ENCODE data around the gene FAM216B. TPM values are rescaled to one million over a fixed set of nuclear protein-coding genes. Genes with fewer than 3 reads are reported as not detected.

FAM216B gene
- total and polyA plus RNA-seq, 8 donors = under 0.01 to 0.18 (median 0.03) TPM; not detected in 5

DNA sequence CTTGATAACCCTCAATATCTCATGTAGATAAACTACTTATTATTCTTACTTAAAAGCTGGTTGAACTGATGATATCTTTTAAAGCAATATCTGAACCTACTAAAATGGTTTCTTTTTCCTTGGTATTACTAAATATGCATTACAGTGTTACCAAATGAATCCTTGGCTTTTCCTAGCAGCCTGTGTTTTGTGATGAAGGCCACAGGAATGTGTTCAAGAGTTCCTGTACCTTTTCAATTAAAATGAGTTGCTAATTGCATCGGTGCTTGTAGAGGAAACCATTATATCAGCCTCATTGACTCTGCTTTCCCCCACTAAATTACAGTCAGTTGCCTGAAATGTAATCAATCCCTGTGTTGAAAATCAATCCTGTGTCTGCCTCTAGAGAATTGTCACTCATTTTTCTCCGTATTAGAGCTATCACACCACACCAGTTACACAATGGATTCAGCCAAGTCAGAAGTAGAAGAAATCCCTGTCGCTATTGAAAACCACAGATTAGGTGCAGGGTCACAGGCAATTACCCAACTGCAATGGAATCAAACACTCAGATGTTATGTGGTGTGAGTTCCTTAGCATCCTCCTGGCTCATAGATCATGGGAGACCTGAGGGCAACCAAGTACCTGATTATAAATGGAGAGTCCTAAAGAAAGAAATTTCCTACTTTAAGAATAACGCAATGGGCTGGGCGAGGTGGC lies 13.3 kb downstream of the FAM216B start:
- 86 to 90% (median 89%) methylated on average over 5 of the region's 5 CpGs for WGBS, 5 donors
- intact Hi-C loops (cut with DNase I; ENCODE audit: low total_unique reads) = no loop called here
- TF ChIP-seq, protein P1, sequence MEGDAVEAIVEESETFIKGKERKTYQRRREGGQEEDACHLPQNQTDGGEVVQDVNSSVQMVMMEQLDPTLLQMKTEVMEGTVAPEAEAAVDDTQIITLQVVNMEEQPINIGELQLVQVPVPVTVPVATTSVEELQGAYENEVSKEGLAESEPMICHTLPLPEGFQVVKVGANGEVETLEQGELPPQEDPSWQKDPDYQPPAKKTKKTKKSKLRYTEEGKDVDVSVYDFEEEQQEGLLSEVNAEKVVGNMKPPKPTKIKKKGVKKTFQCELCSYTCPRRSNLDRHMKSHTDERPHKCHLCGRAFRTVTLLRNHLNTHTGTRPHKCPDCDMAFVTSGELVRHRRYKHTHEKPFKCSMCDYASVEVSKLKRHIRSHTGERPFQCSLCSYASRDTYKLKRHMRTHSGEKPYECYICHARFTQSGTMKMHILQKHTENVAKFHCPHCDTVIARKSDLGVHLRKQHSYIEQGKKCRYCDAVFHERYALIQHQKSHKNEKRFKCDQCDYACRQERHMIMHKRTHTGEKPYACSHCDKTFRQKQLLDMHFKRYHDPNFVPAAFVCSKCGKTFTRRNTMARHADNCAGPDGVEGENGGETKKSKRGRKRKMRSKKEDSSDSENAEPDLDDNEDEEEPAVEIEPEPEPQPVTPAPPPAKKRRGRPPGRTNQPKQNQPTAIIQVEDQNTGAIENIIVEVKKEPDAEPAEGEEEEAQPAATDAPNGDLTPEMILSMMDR (IDR thresholded peaks at IDR 0.05) = no peak
- no peak for TF ChIP-seq POLR2A (IDR thresholded peaks at IDR 0.05)
- TF ChIP-seq POLR2AphosphoS5 (IDR thresholded peaks at IDR 0.05) = no peak
- TF ChIP-seq EP300 (IDR thresholded peaks at IDR 0.05) = no peak

DNA sequence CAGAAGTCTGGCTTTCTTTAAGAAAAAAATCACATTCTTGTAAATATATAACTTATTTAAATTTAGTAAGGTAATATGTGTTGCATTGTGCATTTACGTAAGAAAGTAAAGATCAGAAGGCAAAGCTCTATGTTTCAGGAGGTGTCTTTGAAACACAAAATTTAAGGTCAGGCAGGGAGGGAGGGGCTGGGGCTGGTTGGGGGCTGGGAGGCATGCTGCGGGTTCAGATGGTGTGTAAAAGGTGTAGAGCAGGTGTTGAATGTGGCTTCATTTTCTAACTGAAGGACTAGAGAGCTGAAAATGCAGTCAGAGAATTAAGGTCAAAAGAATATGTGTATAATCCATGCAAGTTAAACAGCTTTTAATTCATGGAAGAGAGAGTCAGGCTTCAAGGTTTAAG lies 14.3 kb downstream of the FAM216B start:
- 85 to 94% (median 91%) methylated on average over 2 of the region's 2 CpGs for WGBS, 5 donors
- TF ChIP-seq, protein P1 (IDR thresholded peaks at IDR 0.05) = no peak
- no peak for TF ChIP-seq EP300 (IDR thresholded peaks at IDR 0.05)
- no peak for TF ChIP-seq POLR2AphosphoS5 (IDR thresholded peaks at IDR 0.05)
- no peak for TF ChIP-seq POLR2A (IDR thresholded peaks at IDR 0.05)

More for the DNA sequence above, 13.3 kb downstream of the FAM216B start:
- H3K36me3 ChIP-seq = no peaks in the 10 kb centered on the region
- no peak overlapping the region for H3K27ac ChIP-seq
- H3K9me3 ChIP-seq = no peaks in the 10 kb centered on the region
- no peaks in the 10 kb centered on the region for H3K4me1 ChIP-seq
- no peak overlapping the region for H3K4me3 ChIP-seq
- DNase-seq = no peak
- no peaks in the 10 kb centered on the region for H3K27me3 ChIP-seq

DNA sequence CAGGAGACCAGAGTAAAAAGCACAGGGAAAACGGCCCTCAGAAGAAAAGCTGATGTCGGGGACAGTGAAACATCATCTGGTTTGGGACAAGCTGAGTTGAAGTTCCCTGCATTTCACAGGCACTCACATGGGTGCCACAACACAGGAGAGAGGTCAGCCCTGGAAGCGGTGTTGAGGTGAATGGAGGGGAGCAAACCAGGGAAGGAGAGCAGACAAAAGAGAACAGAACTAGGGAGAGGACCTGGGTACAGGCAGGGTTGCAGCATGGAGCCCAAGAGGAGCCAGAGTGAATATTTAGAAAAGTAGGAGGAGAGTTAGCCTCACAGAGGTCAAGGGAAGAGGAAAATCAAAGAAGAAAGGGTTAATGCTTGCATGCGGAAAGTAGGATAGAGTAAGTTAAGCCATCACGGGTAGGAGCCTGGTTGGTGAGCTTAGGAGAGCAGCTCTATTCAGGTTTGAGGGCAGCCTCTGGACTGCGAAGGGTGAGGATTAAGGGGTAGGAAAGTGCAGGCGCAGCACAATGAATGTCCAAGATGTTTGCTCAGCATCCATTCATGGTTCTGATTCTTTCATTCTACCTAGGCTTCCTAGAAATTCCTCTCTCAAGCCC lies 15.5 kb downstream of the FAM216B start:
- no peaks in the 10 kb centered on the region for H3K36me3 ChIP-seq
- WGBS, 5 donors = 67 to 85% (median 78%) methylated on average over 7 of the region's 7 CpGs
- H3K4me3 ChIP-seq = no peak overlapping the region
- TF ChIP-seq POLR2A (IDR thresholded peaks at IDR 0.05) = no peak
- TF ChIP-seq, protein P1 (IDR thresholded peaks at IDR 0.05) = no peak
- TF ChIP-seq POLR2AphosphoS5 (IDR thresholded peaks at IDR 0.05) = no peak
- no peak for TF ChIP-seq EP300 (IDR thresholded peaks at IDR 0.05)
- no peaks in the 10 kb centered on the region for H3K27me3 ChIP-seq
- H3K9me3 ChIP-seq = no peaks in the 10 kb centered on the region
- DNase-seq = no peak
- intact Hi-C loops (cut with DNase I; ENCODE audit: low total_unique reads) = no loop called here
- H3K4me1 ChIP-seq = no peaks in the 10 kb centered on the region
- no peak overlapping the region for H3K27ac ChIP-seq

More for the DNA sequence above, 14.3 kb downstream of the FAM216B start:
- H3K27ac ChIP-seq = no peak overlapping the region
- H3K4me3 ChIP-seq = no peak overlapping the region
- no peak for DNase-seq
- H3K36me3 ChIP-seq = no peaks in the 10 kb centered on the region
- H3K9me3 ChIP-seq = no peaks in the 10 kb centered on the region
- H3K4me1 ChIP-seq = no peaks in the 10 kb centered on the region
- intact Hi-C loops (cut with DNase I; ENCODE audit: low total_unique reads) = no loop called here
- no peaks in the 10 kb centered on the region for H3K27me3 ChIP-seq

DNA sequence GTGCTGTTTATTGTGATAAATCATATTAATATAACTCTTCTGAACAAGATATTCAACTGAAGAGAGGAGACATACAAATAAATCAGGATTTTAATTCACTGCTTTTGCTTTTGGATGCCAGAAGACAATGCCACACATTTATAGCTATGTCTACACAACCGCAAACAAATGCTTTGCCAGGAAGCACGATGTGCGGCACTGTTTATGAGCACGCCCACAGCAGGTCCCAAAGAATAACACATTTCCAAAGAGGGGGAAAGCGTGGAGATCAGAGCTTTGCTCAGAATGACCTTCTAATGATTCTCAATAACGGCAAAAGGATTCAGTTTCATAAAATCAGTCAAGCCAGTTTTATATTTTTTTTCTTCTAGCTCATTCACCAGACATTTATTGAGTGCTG lies 16.7 kb downstream of the FAM216B start:
- no peaks in the 10 kb centered on the region for H3K27me3 ChIP-seq
- no peaks in the 10 kb centered on the region for H3K9me3 ChIP-seq
- no peaks in the 10 kb centered on the region for H3K36me3 ChIP-seq
- H3K4me1 ChIP-seq = no peaks in the 10 kb centered on the region
- TF ChIP-seq, protein P1 (IDR thresholded peaks at IDR 0.05) = no peak
- intact Hi-C loops (cut with DNase I; ENCODE audit: low total_unique reads) = no loop called here
- no peak overlapping the region for H3K27ac ChIP-seq
- 55 to 69% (median 59%) methylated on average over 6 of the region's 6 CpGs for WGBS, 5 donors
- no peak for DNase-seq
- no peak overlapping the region for H3K4me3 ChIP-seq
